Fibroblast of upper back skin (primary cell): ENCODE measurements around the gene SMC4.
"Not testable (repeated sequence)": the region's sequence is repeated elsewhere in the genome, so short reads cannot be mapped to it uniquely, and the experiment has no call there.

Experiments used
- DNase-seq: peaks from one replicate; pipeline ENCODE4 v3.0.0-alpha.2; 2013

SMC4 gene

GRCh38 chr3:160447544-160447943 is 48.1 kb downstream of the SMC4 start:
- DNase-seq, result peak; percentile 43

GRCh38 chr3:160448845-160449635 is 49.6 kb downstream of the SMC4 start:
- peak; percentile 17 for DNase-seq

- peak; percentile 98 for DNase-seq
Measured at GRCh38 chr3:160449636-160450598, 50.5 kb downstream of the SMC4 start, which contains the start of gene TRIM59. Gene TRIM59 (minus strand): TSS chr3:160449786. CDS start chr3:160439183, 10,603 bp downstream.

GRCh38 chr3:160450846-160451245 is 51.4 kb downstream of the SMC4 start:
- DNase-seq, result peak; percentile 96

GRCh38 chr3:160451602-160452001 is 52.2 kb downstream of the SMC4 start:
- peak; percentile 28 for DNase-seq

- DNase-seq, result not testable (repeated sequence)
Measured at GRCh38 chr3:160452251-160452650, 52.8 kb downstream of the SMC4 start.

- DNase-seq, result no peak
Measured at GRCh38 chr3:160454995-160455394, 55.5 kb downstream of the SMC4 start.

- DNase-seq, result no peak
Measured at GRCh38 chr3:160455846-160456245, 56.4 kb downstream of the SMC4 start.

GRCh38 chr3:160458151-160458550 is 58.7 kb downstream of the SMC4 start:
- no peak for DNase-seq

- DNase-seq, result no peak
Measured at GRCh38 chr3:160459450-160459970, 60.1 kb downstream of the SMC4 start.

GRCh38 chr3:160460033-160460432 is 60.6 kb downstream of the SMC4 start:
- DNase-seq, result no peak

- no peak for DNase-seq
Measured at GRCh38 chr3:160464321-160464720, 64.9 kb downstream of the SMC4 start.

GRCh38 chr3:160464971-160465370 is 65.5 kb downstream of the SMC4 start:
- DNase-seq, result no peak

- no peak for DNase-seq
Measured at GRCh38 chr3:160470181-160470580, 70.7 kb downstream of the SMC4 start.

GRCh38 chr3:160471892-160472291 is 72.4 kb downstream of the SMC4 start:
- DNase-seq, result no peak

GRCh38 chr3:160472344-160472743 is 72.9 kb downstream of the SMC4 start:
- DNase-seq, result no peak

GRCh38 chr3:160473221-160473620 is 73.8 kb downstream of the SMC4 start:
- peak; percentile 96 for DNase-seq

- DNase-seq, result peak; percentile 99
Measured at GRCh38 chr3:160473978-160474377, 74.5 kb downstream of the SMC4 start.

- peak; percentile 92 for DNase-seq
Measured at GRCh38 chr3:160474416-160474838, 75.0 kb downstream of the SMC4 start.

GRCh38 chr3:160475153-160475552 is 75.7 kb downstream of the SMC4 start:
- DNase-seq, result no peak

GRCh38 chr3:160475884-160476283 is 76.4 kb downstream of the SMC4 start:
- DNase-seq, result no peak

GRCh38 chr3:160477750-160478149 is 78.3 kb downstream of the SMC4 start:
- peak; percentile 63 for DNase-seq

- DNase-seq, result peak; percentile 72
Measured at GRCh38 chr3:160478338-160478737, 78.9 kb downstream of the SMC4 start.
